HG03575 (cell line): ENCODE measurements around the gene TPT1.
A peak's percentile ranks its signal among the peaks of the same experiment; 100 is the strongest.
"Not testable (repeated sequence)": the region's sequence is repeated elsewhere in the genome, so short reads cannot be mapped to it uniquely, and the experiment has no call there.

Experiments
- ATAC-seq: cut with Tn5 transposase; IDR thresholded peaks from one replicate; pipeline ENCODE4 v1.9.1; 2021; ENCODE audit not compliant: unreplicated experiment, insufficient number of reproducible peaks, low FRiP score; ENCODE audit errors: extremely low read depth

Gene TPT1

DNA sequence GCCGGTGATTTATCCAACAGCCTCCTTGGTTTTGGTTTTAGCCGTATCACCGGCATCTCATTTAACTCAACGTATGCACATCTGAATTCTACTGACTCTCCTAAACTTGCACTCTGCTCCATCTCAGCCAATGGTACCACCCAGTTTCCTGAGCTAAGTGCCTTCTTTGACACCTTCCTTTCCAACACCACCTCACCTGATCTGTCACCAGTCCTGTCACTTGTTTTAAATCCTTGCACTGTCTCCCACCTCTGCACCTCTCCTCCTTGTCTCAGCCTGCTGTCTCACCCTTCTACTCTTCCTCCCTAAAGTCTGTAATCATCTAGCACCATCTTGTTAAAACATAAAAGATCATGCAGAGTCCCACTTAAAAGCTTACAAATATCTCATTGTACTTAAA lies 28.1 kb upstream of the TPT1 start:
- no peak for ATAC-seq

DNA sequence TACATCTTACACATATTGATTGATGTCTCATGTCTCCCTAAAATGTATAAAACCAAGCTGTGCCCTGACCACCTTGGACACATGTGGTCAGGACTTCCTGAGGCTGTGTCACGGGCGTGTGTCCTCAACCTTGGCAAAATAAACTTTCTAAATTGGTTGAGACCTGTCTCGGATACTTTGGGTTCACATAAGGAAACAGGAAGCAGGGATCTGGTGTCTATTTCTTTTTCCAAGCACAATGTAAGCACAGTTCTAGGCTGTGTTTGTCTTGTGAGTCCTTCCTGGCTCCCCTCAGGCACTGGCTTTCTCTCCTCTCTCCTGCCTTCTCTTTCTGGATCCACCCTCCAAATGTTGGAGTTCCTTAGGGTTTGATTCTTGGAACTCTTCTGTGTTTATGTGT lies 27.6 kb upstream of the TPT1 start:
- no peak for ATAC-seq

DNA sequence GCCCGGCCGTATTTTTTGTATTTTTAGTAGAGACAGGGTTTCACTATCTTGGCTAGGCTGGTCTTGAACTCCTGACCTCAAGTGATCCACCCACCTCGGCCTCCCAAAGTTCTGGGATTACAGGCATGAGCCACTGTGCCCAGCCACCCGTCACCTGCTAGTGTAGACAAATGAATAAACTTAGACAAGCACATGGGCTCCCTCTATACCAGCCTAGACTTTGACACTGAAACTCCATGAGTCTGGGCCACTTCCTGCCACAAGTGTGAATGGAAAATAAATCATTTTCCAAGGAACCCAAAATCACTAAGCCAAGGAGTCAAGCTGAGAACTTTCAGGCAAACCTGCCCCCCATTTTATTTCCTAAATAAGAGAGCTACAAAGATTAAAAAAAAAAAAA lies 27.0 kb upstream of the TPT1 start:
- ATAC-seq, result no peak

DNA sequence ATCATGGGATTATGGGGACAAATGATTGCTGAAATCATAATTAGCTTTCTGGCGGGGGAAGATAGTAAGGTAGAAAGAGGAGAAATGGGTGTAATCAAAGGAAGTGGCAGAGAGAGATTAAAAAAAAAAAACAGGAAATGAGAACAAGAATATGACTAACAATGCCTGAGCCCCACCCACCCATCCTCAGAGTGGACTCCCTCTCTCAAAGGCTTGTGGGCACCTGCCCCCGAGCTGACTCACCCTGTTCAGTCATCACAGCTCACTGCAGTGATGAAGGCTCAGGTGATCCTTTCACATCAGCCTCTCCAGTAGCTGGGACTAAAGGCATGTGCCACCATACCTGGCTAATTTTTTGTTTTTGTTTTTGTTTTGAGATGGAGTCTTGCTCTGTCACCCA lies 26.4 kb upstream of the TPT1 start:
- ATAC-seq, result peak; percentile 67

DNA sequence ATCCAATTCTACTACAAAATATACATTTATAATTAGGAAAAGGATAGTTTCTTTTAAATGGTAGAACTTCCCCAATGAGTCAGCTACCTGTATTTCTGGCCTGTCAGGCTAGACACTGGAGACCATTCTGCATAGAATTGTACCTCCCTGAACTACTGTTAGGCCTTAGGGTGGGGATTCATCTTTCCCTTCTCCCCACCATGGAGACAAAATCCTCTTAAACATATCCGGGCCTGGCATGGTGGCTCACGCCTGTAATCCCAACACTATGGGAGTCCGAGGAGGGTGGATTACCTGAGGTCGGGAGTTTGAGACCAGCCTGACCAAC lies 24.5 kb upstream of the TPT1 start:
- no peak for ATAC-seq

DNA sequence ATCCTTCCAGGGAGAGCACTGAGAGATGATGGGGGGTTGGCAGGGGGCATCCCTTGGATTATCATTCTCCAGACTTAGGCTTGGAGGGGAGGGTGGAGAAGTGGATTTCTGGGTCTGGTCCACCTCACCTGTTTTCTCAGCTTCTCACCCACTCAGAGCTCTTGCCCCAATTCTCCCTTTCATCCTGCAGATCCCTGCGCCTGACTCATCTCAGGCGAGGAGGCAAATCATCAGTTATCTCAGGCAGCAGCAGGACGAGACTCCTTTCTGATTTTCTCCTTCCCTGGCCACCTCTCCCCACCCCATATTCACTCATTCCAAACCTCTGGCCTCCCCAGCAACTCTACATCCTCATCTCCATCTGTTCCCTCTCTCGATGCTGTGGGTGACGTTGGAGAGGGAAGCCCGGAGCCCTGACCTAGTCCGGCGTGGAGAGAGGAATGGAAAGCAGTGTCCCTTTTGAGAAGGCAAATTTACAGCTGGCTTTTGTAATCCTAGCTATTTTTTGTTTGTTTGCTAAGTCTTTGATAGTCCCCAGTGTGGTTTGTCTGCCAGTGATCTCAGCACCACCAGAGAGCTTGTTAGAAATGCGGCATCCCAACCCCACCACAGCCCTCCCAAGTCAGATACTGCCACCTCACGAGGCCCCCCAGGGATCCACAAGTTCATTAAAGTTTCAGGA lies 24.0 kb upstream of the TPT1 start:
- no peak for ATAC-seq

DNA sequence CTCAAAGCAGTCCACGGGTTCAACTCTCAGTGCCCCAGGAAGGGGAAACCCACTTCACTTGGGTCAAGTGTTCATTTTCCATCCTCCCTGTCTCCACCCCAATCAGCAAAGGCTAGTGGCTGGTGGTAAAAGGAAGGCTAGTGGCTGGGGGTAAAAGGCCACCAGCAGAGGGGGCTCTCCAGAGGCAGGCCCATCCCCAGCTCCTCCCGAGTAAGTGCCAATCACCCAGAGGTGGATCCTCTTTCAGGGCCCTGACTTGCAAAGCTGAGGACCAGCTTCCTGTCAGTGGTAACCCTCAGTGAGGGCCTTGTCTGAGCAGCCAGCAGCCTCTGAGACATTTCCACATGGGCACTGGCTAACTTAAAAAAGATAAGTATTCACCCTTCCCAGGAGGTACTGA lies 22.0 kb upstream of the TPT1 start:
- ATAC-seq, result no peak

DNA sequence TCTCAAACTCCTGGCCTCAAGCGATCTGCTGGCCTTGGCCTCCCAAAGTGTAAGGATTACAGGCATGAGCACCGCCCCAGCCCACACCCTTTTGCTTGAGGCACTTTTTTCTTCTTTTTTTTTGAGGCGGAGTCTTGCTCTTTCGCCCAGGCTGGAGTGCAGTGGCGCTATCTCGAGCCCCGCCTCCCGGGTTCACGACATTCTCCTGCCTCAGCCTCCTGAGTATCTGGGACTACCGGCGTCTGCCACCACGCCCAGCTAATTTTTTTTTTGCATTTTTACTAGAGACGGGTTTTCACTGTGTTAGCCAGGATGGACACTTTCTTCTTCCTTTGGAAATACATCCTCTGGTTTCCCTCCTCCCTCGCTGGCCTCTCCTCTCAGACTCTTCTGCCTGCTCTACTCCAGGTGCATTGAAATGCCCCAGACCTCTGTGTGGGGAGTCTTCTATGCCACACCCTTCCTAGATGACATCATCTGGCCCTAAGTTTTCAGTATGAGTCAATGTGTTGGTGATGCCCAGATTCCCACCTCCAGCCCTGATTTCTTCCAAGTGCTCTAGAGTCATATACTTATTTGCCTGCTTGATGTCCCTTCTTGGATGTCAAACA lies 20.7 kb upstream of the TPT1 start:
- ATAC-seq, result no peak

DNA sequence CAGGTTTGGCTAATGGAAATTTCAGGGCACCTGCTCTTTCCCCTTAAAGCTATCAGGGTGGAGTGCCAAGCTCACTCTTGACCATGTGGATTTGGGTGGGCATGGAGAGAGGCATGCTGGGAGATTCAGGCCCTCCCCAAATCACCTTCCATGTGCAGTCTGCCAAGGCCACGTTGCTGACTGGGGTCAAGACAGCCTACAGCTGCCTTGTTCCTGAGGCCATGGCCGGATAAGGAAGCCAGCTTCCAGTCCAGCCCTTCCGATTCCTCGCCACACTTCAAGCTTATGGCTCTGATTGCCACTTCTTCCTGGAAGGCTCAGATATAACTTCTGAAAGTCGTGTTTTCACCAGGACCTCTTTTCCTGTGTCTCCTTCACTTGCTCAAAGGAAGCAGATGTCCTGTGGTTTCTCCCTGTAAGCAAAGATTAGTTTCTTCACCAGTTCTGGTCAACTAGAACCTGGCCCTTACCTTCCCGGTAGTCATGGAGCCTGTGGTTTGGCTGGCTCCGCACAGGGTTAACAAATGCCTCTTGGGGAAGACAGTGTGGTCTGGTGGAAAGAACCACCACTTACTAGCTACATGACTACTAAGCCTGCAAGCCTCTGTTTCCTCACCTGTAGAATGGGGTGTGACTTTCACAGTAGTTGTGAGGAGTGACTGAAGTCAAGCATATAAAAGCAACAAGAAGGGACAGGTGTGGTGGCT lies 16.1 kb upstream of the TPT1 start:
- ATAC-seq, result no peak

DNA sequence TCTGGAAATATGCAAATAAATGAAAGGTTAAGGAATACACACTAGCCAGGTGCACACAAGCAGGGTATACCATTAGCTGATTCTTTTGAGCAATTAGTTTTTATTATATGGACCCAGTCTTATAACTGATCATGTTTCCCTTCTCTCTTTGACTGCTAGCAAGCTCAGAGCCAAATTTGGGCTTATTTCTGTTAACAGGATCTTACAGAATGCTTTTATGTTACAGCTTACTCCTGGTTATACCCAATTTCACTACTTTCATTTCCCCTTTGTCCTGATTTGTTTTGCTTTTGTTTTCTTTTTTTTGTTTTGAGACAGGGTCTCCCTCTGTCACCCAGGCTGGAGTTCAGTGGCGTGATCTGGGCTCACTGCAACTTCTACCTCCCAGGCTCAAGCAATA lies 12.9 kb upstream of the TPT1 start:
- no peak for ATAC-seq

DNA sequence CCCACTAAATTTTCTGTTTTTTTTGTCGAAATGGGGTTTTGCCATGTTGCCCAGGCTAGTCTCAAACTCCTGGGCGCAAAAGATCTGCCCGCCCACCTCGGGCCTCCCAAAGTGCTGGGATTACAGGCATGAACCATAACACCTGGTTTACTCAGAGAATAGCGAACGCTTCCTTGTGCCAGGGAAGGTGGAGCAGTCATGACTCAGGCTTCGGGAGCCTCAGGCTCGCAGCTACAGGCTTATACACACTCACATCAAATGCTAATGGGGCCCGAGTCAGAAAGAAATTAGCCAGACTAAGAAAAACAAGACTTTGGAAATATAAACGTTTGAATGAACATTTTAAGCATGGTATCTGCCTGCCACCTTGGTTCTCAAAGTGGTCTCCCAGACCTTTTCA lies 11.0 kb upstream of the TPT1 start:
- ATAC-seq, result no peak

DNA sequence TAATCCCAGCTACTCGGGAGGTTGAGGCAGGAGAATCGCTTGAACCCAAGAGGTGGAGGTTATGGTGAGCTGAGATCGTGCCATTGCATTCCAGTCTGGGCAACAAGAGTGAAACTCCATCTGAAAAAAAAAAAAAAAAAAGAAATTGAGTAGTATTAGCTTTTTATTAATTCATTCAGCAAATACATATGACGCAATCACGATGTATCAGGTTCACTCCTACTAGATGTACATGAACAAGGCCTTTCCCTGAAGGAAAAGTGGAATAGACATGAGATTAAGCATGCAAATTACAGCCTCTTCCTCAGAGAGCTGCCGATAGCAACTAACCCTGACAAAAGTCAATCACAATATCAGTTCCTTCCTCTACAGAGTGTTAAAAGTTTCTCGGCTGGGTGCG lies 9.2 kb upstream of the TPT1 start:
- no peak for ATAC-seq

DNA sequence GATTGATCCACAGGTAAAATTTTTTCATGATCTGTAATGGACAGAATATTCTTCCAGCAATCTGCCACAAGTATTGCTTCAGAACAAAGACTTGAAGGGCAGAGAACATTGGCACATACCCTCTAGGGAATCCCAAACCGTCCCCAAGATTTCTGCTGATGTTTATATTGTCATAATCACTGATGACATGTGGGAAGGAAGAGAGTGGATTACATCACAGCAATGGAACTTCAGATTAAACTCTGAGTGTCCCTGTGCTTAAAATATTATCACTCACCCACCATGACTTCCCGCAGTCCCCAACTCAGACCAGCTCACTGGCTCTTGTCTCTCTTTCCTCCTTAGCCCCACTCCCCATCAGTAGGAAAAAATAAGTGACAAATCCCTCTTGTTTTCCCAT lies 8.5 kb upstream of the TPT1 start:
- no peak for ATAC-seq

DNA sequence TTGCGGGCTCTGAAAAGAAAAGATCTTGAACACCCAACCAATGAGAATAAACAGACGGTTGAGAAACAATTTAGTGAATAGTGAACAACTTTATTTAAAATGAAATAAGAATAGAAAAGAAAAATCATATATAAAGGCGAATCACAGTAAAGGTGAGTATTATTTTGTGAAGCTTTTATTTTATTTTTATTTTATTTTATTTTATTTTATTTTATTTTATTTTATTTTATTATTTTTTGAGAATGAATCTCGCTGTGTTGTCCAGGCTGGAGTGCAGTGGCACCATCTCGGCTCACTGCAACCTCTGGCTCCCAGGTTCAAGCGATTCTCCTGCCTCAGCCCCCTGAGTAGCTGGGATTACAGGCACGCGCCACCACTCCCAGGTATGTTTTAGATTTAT lies 3.1 kb upstream of the TPT1 start:
- not testable (repeated sequence) for ATAC-seq

DNA sequence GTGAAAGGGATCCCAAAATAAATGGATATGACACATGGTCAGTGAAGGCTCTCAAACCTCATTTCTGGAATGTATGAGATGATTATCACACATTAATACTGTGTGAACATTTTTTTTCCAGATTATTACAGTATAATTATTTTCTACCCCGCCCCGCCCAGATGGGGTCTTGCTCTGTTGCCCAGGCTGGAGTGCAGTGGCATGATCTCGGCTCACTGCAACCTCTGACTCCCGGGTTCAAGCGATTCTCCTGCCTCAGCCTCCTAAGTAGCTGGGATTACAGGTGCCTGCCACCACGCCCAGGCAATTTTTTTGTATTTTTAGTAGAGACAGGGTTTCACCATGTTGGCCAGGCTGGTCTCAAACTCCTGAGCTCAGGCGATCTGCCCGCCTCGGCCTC lies 2.1 kb upstream of the TPT1 start:
- not testable (repeated sequence) for ATAC-seq

DNA sequence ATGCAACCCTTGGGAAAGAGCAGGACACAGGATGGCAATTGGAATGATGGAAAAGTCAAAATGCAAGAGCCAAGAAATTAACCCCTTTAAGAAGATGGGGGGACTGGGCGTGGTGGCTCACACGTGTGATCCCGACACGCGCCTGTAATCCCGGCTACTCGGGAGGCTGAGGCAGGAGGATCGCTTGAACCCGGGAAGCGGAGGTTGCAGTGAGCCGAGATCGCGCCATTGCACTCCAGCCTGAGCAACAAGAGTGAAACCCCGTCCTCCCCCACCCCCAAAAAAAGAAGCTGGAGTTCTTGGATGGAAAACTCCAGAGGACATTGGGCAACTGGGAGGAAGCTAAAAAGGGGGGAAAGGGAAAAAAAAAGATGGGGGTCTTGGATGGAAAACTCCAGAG lies 1.7 kb upstream of the TPT1 start:
- ATAC-seq, result not testable (repeated sequence)

DNA sequence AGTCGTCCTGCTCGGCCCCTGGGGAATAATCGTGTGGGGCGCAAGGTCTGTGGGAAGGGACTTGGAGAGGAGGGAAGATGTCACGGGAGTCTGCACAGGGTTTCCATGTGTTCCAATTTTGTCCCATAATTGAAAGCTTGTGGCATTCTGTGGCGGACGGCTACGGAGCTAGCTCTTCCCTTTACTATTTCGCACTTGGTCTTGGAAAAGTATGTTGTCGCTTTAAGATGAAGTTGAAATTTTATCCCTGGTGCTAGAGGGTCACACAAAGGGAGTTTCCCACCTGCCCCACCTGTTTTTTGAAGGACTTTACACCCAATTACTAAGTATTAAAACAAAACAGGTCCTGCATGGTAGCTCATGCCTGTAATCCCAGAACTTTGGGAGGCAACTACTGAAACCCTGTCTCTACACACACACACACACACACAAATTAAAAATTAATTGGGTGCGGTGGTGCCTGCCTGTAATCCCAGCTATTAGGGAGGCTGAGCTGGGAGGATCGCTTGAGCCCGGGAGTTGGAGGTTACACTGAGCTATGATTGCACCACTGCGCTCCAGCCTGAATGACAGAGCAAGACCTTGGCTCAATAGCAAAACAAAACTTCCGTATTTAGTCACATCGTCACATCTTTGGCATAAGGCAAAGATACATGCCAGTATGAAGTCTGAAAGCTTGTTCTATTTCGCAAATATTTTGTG lies 967 bp upstream of the TPT1 start:
- no peak for ATAC-seq

DNA sequence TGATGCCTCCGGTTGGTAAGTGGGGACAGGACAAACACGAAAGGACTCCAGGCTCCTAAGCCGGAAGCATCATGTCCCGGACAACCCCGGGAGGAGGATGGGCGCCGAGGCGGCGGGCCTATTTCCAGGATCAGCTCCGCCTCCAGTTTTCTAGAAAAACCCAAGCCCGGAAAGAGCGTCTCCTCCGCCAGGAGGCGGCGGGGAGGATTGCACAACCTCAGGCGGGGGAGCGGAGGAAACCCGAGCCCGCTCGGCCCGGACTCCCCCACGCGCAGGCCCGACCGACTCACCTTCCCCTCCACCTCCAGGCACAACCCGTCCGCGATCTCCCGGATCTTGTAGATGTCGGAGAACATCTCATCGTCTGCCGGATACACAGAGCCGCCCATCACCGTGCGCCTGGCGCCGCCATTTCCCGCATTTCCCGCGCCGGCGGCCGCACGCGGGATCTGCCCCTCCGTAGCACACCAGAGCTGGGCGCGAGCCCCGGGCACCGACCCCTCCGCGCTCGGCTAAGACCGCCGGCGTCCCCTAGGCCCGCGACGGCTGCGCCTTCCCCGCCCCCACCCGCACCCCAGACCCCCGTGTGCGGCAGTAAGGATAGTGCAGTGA lies 455 bp downstream of the TPT1 start:
- no peak for ATAC-seq

DNA sequence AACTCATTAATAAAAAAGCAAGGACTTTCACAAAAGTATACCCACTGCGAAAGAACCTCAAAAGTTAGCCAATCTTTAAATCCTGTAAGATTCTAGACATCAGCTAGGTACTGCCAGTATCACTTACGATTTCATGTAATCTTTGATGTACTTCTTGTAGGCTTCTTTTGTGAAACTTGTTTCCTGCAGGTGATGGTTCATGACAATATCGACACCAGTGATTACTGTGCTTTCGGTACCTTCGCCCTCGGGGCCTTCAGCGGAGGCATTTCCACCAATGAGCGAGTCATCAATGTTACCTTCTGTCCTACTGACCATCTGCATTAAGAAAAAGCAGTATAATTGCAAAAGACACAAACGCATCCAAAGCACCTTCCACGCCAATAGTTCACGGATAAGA lies 1.1 kb downstream of the TPT1 start:
- no peak for ATAC-seq

DNA sequence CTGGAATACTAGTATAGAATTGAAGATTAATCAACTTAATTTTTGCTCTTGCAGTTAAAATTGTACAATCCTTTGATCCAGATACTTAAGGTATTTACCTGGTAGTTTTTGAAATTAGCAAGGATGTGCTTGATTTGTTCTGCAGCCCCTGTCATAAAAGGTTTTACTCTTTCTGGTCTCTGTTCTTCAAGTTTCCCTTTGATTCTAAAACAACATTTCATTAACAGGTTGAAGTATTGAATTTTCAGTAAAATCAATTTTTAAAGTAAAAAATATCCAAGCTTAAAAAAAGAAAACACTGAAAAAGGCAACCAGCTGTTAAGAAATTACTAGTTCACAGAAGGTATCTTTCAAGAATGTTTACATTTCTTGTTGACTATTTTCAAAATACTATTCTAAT lies 1.6 kb downstream of the TPT1 start:
- no peak for ATAC-seq
